Measurements from ENCODE around the gene PKIG.

PKIG gene

GRCh38 chr20:44596876-44597275 is 14.5 kb downstream of the PKIG start:
- no peak for DNase-seq (ENCODE audit: low read depth in 2 of 2)

- DNase-seq (ENCODE audit: low read depth in 2 of 2), result no peak
These were observed 15.1 kb downstream of the PKIG start for GRCh38 chr20:44597516-44597915.

- DNase-seq (ENCODE audit: low read depth in 2 of 2), result no peak
These were observed 15.6 kb downstream of the PKIG start for GRCh38 chr20:44597930-44598329.

- no peak for DNase-seq (ENCODE audit: low read depth in 2 of 2)
These were observed 16.3 kb downstream of the PKIG start for GRCh38 chr20:44598423-44599305.

GRCh38 chr20:44599715-44600114 is 17.3 kb downstream of the PKIG start:
- DNase-seq (ENCODE audit: low read depth in 2 of 2), result no peak

GRCh38 chr20:44600301-44600700 is 17.9 kb downstream of the PKIG start:
- DNase-seq (ENCODE audit: low read depth in 2 of 2), result no peak

GRCh38 chr20:44600758-44601201 is 18.4 kb downstream of the PKIG start:
- DNase-seq (ENCODE audit: low read depth in 2 of 2), result no peak

- DNase-seq (ENCODE audit: low read depth in 2 of 2), result no peak
These were observed 18.9 kb downstream of the PKIG start for GRCh38 chr20:44601236-44601671.

- DNase-seq (ENCODE audit: low read depth in 2 of 2), result no peak
These were observed 19.4 kb downstream of the PKIG start for GRCh38 chr20:44601801-44602204.

GRCh38 chr20:44603327-44603726 is 20.9 kb downstream of the PKIG start:
- DNase-seq (ENCODE audit: low read depth in 2 of 2), result no peak

GRCh38 chr20:44606725-44607441 is 24.5 kb downstream of the PKIG start:
- DNase-seq (ENCODE audit: low read depth in 2 of 2), result no peak

- no peak for DNase-seq (ENCODE audit: low read depth in 2 of 2)
These were observed 26.7 kb downstream of the PKIG start for GRCh38 chr20:44609006-44609515.

GRCh38 chr20:44609516-44610312 is 27.3 kb downstream of the PKIG start:
- DNase-seq (ENCODE audit: low read depth in 2 of 2), result peak; percentile 67 to 83

- no peak for DNase-seq (ENCODE audit: low read depth in 2 of 2)
These were observed 28.1 kb downstream of the PKIG start for GRCh38 chr20:44610313-44610962.

- no peak for DNase-seq (ENCODE audit: low read depth in 2 of 2)
These were observed 31.2 kb downstream of the PKIG start for GRCh38 chr20:44613575-44613974.

GRCh38 chr20:44614525-44614924 is 32.1 kb downstream of the PKIG start:
- no peak for DNase-seq (ENCODE audit: low read depth in 2 of 2)

GRCh38 chr20:44615169-44615791 is 32.9 kb downstream of the PKIG start:
- no peak for DNase-seq (ENCODE audit: low read depth in 2 of 2)

GRCh38 chr20:44615876-44616603 is 33.7 kb downstream of the PKIG start:
- DNase-seq (ENCODE audit: low read depth in 2 of 2), result no peak

GRCh38 chr20:44616604-44616964 is 34.2 kb downstream of the PKIG start:
- DNase-seq (ENCODE audit: low read depth in 2 of 2), result no peak

GRCh38 chr20:44618318-44618731 is 35.9 kb downstream of the PKIG start:
- no peak for DNase-seq (ENCODE audit: low read depth in 2 of 2)
